Choroid plexus epithelial cell (primary cell): ENCODE results near the gene PTK6.

ENCODE experiments used
- DNase-seq: peaks from one replicate; pipeline ENCODE4 v3.0.0-alpha.2; 2010; ENCODE audit warnings: low read depth
- H3K4me3 ChIP-seq: 2 replicates; pipeline ENCODE4 v1.5.1; 2011; ENCODE audit warnings: low read depth, mild to moderate bottlenecking, control low read depth, low read length, moderate library complexity
- CTCF ChIP-seq: conservative IDR thresholded peaks from 2 replicates; pipeline ENCODE4 v1.5.1; 2011; ENCODE audit warnings: low read depth, mild to moderate bottlenecking, control low read depth, inconsistent platforms, low read length, moderate library complexity

The PTK6 gene

GRCh38 chr20:63567386-63568169 is 30.4 kb upstream of the PTK6 start:
- peak; percentile 72 for DNase-seq
- H3K4me3 ChIP-seq: no peak overlapping the region
- no peak for TF ChIP-seq CTCF

- H3K4me3 ChIP-seq: no peak overlapping the region
- DNase-seq: no peak
- no peak for TF ChIP-seq CTCF
Measured at GRCh38 chr20:63567136-63567385, 29.9 kb upstream of the PTK6 start.

- no peak for DNase-seq
- no peak overlapping the region for H3K4me3 ChIP-seq
- no peak for TF ChIP-seq CTCF
Measured at GRCh38 chr20:63566395-63567135, 29.4 kb upstream of the PTK6 start.

- no peak overlapping the region for H3K4me3 ChIP-seq
- TF ChIP-seq CTCF: no peak
- DNase-seq: no peak
Measured at GRCh38 chr20:63565699-63566335, 28.6 kb upstream of the PTK6 start.

GRCh38 chr20:63565021-63565698 is 28.0 kb upstream of the PTK6 start:
- TF ChIP-seq CTCF: no peak
- no peak overlapping the region for H3K4me3 ChIP-seq
- no peak for DNase-seq

- DNase-seq: no peak
- H3K4me3 ChIP-seq: no peak overlapping the region
- TF ChIP-seq CTCF: no peak
Measured at GRCh38 chr20:63564036-63564810, 27.0 kb upstream of the PTK6 start.
